ENCODE measurements around the gene PCDHA10.
"Not testable (repeated sequence)": the region's sequence is repeated elsewhere in the genome, so short reads cannot be mapped to it uniquely, and the experiment has no call there.

PCDHA10 gene, protein sequence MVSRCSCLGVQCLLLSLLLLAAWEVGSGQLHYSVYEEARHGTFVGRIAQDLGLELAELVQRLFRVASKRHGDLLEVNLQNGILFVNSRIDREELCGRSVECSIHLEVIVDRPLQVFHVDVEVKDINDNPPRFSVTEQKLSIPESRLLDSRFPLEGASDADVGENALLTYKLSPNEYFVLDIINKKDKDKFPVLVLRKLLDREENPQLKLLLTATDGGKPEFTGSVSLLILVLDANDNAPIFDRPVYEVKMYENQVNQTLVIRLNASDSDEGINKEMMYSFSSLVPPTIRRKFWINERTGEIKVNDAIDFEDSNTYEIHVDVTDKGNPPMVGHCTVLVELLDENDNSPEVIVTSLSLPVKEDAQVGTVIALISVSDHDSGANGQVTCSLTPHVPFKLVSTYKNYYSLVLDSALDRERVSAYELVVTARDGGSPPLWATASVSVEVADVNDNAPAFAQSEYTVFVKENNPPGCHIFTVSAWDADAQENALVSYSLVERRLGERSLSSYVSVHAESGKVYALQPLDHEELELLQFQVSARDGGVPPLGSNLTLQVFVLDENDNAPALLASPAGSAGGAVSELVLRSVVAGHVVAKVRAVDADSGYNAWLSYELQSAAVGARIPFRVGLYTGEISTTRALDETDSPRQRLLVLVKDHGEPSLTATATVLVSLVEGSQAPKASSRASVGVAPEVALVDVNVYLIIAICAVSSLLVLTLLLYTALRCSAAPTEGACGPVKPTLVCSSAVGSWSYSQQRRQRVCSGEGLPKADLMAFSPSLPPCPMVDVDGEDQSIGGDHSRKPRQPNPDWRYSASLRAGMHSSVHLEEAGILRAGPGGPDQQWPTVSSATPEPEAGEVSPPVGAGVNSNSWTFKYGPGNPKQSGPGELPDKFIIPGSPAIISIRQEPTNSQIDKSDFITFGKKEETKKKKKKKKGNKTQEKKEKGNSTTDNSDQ

DNA sequence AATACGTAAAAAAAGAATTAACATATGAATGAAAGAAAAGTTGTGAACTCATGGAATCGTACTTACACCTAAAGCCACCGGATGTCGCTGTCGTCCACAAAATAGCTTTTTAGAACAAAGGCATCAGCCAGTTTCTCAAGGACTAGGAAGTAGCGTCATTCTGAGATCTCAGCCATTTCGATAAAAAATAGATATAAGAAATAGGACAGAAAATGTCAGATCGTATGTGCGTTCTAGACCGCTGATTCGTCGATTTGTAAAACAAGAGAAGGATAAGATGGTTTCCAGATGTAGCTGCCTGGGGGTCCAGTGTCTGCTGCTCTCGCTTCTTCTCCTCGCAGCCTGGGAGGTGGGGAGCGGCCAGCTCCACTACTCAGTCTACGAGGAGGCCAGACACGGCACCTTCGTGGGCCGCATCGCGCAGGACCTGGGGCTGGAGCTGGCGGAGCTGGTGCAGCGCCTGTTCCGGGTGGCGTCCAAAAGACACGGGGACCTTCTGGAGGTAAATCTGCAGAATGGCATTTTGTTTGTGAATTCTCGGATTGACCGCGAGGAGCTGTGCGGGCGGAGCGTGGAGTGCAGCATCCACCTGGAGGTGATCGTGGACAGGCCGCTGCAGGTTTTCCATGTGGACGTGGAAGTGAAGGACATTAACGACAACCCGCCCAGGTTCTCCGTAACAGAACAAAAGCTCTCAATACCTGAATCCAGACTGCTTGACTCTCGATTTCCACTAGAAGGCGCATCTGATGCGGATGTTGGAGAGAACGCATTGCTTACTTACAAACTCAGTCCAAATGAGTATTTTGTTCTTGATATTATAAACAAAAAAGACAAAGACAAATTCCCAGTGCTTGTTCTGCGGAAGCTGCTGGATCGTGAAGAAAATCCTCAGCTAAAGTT, at the start of gene PCDHA10:
Gene PCDHA10, plus strand, starts transcription at position 126 of the 903 bp plus-strand sequence. Its CDS starts 152 bp downstream, at position 278.
- peak; percentile 11 to 52 for DNase-seq

DNA sequence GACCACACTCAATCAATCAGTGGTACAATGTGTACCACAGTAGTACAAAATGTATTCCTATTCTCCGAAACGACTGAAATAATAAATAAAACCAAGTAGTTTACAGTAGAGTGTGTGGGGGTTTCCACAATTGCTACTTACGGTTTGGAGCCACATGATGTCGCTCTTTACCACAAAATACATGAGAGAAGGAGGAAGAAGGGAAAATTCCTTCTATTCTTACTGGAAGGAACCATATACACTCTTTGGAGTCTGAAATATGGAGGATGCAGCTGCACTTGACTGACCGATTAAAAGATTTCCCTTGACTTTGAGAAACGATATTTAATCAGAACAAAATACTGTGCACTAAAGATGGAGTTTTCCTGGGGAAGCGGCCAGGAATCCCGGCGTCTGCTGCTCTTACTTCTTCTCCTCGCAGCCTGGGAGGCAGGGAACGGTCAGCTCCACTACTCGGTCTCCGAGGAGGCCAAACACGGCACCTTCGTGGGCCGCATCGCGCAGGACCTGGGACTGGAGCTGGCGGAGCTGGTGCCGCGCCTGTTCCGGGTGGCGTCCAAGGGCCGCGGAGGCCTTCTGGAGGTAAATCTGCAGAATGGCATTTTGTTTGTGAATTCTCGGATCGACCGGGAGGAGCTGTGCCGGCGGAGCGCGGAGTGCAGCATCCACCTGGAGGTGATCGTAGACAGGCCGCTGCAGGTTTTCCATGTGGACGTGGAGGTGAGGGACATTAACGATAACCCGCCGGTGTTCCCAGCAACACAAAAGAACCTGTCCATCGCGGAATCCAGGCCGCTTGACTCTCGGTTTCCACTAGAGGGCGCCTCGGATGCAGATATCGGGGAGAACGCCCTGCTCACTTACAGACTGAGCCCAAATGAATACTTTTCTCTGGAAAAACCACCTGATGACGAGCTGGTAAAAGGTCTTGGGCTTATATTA, 48.6 kb upstream of the PCDHA10 start, which contains the start of gene PCDHA4:
Gene PCDHA4, plus strand, starts transcription at position 235 of the 942 bp plus-strand sequence.
- peak; percentile 87 to 89 for DNase-seq

DNA sequence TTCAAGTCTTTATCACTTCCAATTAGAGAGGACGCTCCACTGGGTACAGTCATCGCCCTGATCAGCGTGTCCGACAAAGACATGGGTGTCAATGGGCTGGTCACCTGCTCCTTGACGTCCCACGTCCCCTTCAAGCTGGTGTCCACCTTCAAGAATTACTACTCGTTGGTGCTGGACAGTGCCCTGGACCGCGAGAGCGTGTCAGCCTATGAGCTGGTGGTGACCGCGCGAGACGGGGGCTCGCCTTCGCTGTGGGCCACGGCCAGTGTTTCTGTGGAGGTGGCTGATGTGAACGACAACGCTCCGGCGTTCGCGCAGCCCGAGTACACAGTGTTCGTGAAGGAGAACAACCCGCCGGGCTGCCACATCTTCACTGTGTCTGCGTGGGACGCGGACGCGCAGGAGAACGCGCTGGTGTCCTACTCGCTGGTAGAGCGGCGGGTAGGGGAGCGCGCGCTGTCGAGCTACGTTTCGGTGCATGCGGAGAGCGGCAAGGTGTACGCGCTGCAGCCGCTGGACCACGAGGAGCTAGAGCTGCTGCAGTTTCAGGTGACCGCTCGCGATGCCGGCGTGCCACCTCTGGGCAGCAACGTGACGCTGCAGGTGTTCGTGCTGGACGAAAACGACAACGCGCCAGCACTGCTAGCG, 47.3 kb upstream of the PCDHA10 start:
- not testable (repeated sequence) for DNase-seq

DNA sequence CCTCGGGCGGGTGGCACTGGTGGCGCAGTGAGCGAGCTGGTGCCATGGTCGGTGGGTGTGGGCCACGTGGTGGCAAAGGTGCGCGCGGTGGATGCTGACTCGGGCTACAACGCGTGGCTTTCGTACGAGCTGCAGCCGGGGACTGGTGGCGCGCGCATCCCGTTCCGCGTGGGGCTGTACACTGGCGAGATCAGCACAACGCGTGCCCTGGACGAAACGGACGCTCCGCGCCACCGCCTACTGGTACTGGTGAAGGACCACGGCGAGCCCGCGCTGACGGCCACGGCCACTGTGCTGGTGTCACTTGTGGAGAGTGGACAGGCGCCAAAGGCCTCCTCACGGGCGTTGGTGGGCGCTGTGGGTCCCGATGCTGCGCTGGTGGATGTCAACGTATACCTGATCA, 46.8 kb upstream of the PCDHA10 start:
- no peak for DNase-seq

DNA sequence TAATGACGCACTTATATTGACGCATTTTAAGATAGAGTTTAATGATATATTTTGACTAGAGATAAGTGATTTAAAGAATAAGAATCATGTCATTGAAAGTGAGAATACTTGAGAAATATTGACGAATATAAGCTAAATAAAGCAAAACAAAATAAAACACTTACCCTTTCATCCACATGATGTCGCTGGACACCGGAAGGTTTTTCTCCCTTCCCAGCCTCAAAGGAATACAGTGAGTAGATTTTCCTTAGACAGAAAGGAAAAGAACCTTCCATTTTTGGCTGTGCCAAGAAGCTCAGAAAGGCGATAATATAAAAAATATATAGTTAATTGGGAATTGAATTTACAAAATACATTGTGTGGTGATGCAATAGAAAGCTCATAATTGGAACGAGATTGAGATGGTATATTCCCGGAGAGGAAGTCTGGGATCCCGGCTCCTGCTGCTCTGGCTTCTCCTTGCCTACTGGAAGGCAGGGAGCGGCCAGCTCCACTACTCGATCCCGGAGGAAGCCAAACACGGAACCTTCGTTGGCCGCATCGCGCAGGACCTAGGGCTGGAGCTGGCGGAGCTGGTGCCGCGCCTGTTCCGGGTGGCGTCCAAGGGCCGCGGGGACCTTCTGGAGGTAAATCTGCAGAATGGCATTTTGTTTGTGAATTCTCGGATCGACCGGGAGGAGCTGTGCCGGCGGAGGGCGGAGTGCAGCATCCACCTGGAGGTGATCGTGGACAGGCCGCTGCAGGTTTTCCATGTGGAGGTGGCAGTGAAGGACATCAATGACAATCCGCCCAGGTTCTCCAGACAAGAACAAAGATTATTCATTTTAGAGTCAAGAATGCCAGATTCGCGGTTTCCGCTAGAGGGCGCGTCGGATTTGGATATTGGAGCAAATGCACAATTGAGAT, 34.1 kb upstream of the PCDHA10 start, which contains the start of gene PCDHA5:
Gene PCDHA5, plus strand, starts transcription at position 239 of the 906 bp plus-strand sequence.
- no peak for DNase-seq

DNA sequence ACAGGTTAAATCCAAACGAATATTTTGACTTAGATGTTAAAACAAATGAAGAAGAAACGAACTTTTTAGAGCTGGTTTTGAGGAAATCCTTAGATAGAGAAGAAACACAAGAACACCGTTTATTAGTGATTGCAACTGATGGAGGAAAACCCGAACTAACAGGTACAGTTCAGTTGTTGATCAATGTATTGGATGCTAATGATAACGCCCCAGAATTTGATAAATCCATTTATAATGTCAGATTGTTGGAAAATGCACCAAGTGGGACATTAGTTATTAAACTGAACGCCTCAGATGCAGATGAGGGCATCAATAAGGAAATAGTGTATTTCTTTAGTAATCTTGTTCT, 33.4 kb upstream of the PCDHA10 start:
- DNase-seq: no peak

DNA sequence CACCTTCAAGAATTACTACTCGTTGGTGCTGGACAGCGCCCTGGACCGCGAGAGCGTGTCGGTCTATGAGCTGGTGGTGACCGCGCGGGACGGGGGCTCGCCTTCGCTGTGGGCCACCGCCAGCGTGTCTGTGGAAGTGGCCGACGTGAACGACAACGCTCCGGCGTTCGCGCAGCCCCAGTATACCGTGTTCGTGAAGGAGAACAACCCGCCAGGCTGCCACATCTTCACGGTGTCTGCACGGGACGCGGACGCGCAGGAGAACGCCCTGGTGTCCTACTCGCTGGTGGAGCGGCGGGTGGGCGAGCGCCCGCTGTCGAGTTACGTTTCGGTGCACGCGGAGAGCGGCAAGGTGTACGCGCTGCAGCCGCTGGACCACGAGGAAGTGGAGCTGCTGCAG, 32.7 kb upstream of the PCDHA10 start:
- not testable (repeated sequence) for DNase-seq

DNA sequence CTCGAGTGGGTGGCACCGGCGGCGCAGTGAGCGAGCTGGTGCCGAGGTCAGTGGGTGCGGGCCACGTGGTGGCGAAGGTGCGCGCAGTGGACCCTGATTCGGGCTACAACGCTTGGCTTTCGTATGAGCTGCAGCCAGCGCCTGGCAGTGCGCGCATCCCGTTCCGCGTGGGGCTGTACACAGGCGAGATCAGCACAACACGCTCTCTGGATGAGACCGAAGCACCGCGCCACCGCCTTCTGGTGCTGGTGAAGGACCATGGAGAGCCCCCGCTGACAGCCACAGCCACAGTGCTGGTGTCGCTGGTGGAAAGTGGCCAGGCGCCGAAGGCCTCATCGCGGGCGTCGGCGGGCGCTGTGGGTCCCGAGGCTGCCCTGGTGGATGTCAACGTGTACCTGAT, 32.2 kb upstream of the PCDHA10 start:
- no peak for DNase-seq

DNA sequence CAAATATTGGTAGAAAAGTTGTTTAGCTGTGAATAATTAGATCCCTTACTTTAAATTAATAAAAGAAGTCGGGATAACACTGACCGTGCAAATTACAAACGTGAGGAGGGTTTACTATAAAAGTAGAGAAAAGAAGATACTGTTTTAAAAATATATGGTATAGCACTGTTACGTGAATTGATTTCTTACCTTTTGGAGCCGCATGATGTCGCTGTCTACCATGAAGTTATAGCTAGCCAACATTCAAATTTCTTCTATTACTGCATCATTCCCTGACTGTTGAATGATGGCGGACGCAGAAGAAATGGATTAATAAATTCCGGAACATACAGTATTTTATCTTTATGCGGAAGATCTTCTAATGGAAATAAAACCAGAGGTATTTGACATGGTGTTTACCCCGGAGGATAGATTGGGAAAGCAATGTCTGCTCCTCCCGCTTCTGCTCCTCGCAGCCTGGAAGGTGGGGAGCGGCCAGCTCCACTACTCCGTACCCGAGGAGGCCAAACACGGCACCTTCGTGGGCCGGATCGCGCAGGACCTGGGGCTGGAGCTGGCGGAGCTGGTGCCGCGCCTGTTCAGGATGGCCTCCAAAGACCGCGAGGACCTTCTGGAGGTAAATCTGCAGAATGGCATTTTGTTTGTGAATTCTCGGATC, 27.9 kb upstream of the PCDHA10 start, which contains the start of gene PCDHA6:
Gene PCDHA6, plus strand, starts transcription at position 257 of the 658 bp plus-strand sequence. Its CDS starts 132 bp downstream, at position 389.
- no peak for DNase-seq

DNA sequence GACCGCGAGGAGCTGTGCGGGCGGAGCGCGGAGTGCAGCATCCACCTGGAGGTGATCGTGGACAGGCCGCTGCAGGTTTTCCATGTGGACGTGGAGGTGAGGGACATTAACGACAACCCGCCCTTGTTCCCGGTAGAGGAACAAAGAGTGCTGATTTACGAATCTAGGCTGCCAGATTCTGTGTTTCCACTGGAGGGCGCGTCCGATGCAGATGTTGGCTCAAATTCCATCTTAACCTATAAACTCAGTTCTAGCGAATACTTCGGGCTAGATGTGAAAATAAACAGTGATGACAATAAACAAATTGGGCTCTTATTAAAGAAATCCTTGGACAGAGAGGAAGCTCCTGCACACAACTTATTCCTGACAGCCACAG, 27.3 kb upstream of the PCDHA10 start:
- no peak for DNase-seq

DNA sequence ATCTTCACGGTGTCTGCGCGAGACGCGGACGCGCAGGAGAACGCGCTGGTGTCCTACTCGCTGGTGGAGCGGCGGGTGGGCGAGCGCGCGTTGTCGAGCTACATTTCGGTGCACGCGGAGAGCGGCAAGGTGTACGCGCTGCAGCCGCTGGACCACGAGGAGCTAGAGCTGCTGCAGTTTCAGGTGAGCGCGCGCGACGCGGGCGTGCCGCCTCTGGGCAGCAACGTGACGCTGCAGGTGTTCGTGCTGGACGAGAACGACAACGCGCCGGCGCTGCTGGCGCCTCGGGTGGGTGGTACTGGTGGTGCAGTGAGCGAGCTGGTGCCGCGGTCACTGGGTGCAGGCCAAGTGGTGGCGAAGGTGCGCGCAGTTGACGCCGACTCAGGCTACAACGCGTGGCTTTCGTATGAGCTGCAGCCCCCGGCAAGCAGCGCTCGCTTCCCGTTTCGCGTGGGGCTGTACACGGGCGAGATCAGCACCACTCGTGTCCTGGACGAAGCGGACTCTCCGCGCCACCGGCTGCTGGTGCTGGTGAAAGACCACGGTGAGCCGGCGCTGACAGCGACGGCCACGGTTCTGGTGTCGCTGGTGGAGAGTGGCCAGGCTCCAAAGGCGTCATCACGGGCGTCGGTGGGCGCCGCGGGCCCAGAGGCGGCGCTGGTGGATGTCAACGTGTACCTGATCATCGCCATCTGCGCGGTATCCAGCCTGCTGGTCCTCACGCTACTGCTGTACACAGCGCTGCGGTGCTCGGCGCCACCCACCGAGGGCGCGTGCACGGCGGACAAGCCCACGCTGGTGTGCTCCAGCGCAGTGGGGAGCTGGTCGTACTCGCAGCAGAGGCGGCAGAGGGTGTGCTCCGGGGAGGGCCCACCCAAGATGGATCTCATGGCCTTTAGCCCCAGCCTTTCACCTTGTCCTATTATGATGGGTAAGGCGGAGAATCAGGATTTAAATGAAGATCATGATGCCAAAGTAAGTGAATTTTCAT, 25.9 kb upstream of the PCDHA10 start:
- DNase-seq: not testable (repeated sequence)

DNA sequence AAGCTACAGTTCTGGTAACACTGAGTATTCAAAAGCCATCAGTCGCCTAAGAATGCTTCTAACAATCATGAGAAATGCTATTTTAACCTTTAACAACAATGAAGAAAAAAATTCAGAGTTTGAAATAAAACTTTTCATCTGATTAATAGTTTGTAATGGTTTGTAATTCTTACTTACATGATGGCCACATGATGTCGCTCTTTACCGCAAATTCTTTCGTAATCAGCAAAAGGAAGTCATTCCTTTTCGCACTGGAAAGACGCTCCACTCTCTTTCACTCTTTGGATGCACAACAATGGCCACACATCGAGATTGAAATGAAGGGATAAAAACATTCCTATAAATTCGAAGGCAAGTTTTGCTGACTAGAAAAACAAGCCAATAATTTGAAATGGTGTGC, 21.7 kb upstream of the PCDHA10 start, which contains the start of gene PCDHA7:
Gene PCDHA7, plus strand, starts transcription at position 277 of the 400 bp plus-strand sequence. Its CDS starts 115 bp downstream, at position 392.
- DNase-seq: no peak

DNA sequence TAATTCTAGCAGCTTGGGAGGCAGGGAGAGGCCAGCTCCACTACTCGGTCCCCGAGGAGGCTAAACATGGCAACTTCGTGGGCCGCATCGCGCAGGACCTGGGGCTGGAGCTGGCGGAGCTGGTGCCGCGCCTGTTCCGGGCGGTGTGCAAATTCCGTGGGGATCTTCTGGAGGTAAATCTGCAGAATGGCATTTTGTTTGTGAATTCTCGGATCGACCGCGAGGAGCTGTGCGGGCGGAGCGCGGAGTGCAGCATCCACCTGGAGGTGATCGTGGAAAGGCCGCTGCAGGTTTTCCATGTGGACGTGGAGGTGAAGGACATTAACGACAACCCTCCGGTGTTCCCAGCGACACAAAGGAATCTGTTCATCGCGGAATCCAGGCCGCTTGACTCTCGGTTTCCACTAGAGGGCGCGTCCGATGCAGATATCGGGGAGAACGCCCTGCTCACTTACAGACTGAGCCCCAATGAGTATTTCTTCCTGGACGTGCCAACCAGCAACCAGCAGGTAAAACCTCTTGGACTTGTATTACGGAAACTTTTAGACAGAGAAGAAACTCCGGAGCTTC, 21.2 kb upstream of the PCDHA10 start:
- not testable (repeated sequence) for DNase-seq

DNA sequence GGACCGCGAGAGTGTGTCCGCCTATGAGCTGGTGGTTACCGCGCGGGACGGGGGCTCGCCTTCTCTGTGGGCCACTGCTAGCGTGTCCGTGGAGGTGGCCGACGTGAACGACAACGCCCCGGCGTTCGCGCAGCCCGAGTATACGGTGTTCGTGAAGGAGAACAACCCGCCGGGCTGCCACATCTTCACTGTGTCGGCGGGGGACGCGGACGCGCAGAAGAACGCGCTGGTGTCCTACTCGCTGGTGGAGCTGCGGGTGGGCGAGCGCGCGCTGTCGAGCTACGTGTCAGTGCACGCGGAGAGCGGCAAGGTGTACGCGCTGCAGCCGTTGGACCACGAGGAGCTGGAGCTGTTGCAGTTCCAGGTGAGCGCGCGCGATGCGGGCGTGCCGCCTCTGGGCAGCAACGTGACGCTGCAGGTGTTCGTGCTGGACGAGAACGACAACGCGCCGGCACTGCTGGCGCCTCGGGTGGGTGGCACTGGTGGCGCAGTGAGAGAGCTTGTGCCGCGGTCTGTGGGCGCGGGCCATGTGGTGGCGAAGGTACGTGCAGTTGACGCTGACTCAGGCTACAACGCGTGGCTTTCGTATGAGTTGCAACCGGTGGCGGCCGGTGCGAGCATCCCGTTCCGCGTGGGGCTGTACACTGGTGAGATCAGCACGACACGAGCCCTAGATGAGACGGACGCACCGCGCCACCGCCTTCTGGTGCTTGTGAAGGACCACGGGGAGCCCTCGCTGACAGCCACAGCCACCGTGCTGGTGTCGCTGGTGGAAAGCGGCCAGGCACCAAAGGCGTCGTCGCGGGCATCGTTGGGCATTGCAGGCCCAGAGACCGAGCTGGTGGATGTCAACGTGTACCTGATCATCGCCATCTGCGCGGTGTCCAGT, 19.8 kb upstream of the PCDHA10 start:
- no peak for DNase-seq

DNA sequence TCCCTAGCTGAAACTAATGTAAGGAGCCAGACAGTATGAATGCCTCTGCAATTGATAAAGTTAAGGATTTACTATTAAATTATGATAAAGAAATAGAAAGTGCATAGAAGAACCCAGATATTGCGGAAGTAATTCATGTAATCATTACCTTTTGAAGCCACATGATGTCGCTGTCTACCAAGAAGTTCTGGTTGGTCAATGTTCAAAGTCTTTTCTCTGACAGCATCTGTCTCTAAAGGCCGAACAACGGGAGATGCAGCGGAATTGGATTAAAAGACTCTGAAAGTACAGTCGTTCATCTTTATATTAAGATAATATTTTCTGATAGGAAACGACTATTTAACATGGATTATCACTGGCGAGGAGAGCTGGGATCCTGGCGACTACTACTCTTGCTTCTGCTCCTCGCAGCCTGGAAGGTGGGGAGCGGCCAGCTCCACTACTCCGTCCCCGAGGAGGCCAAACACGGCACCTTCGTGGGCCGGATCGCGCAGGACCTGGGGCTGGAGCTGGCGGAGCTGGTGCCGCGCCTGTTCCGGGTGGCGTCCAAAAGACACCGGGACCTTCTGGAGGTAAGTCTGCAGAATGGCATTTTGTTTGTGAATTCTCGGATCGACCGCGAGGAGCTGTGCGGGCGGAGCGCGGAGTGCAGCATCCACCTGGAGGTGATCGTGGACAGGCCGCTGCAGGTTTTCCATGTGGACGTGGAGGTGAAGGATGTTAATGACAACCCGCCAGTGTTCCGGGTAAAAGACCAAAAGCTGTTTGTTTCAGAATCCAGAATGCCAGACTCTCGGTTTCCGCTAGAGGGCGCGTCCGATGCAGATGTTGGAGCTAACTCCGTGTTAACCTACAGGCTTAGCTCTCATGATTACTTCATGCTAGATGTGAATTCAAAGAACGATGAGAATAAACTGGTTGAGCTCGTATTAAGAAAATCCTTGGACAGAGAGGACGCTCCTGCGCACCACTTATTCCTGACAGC, 14.4 kb upstream of the PCDHA10 start, which contains the start of gene PCDHA8:
Gene PCDHA8, plus strand, starts transcription at position 210 of the 985 bp plus-strand sequence. Its CDS starts 135 bp downstream, at position 345.
- DNase-seq: peak; percentile 3 to 41

All from NCI-H526 (cell line).